ENCODE data around the gene PDE1C. TPM values are rescaled to one million over a fixed set of nuclear protein-coding genes. Genes with fewer than 3 reads are reported as not detected.

PDE1C gene
- total RNA-seq, 1 experiment from 2014 or later: 14.1 TPM

- intact Hi-C loops (cut with micrococcal nuclease): loop anchor here (1.0 kb wide), 1 partner anchor 41 kb away; no protein-coding TSS in a partner anchor
- CTCF ChIA-PET: interaction anchor here (1.4 kb wide), 1 partner anchor 116 kb away, joined by 3 read pairs; no protein-coding TSS in a partner anchor
- DNase-seq: peak; percentile 72
Measured at GRCh38 chr7:32088451-32088881, 18.3 kb upstream of the PDE1C start.

GRCh38 chr7:32079510-32079909 is 9.3 kb upstream of the PDE1C start:
- Histone ChIP-seq H3K36me3 (ENCODE audit: low read depth, low read length) (no peaks in the 10 kb centered on the region), H3K9me2 (replicated peaks; ENCODE audit: low read length) (no peaks in the 10 kb centered on the region), H3K4me3 (ENCODE audit: low read length) (no peak overlapping the region), H3K27me3 (ENCODE audit: low read length) (no peaks in the 10 kb centered on the region), H3K4me1 (ENCODE audit: insufficient read depth, low read length) (0 out of 2 replicates have a peak, but pooled peaks cover 3% of the 10 kb centered on the region), H3K9ac (ENCODE audit: low read length) (no peak overlapping the region), H3K27ac (ENCODE audit: low read length) (no peak overlapping the region), H4K20me1 (ENCODE audit: low read length) (no peaks in the 10 kb centered on the region), H2AFZ (ENCODE audit: low read length) (no peak overlapping the region), H3K9me3 (ENCODE audit: low read length) (no peaks in the 10 kb centered on the region), H3K79me2 (ENCODE audit: low read length) (no peaks in the 10 kb centered on the region), H3K4me2 (ENCODE audit: low read length) (no peak overlapping the region), H3F3A (ENCODE audit: low read length, unreplicated experiment) (no peaks in the 10 kb centered on the region)
- ChIA-PET CTCF (no interaction called here), POLR2A (ENCODE audit: unreplicated experiment) (no interaction called here)
- BruUV-seq (replicated peaks): no TSS peak
- intact Hi-C loops (cut with micrococcal nuclease): no loop called here
- ATAC-seq: no peak
- no peak for TF ChIP-seq EZH2phosphoT487 (IDR thresholded peaks at IDR 0.05; ENCODE audit: borderline replicate concordance, low read length)
- no peak for TF ChIP-seq EZH2 (IDR thresholded peaks at IDR 0.05; ENCODE audit: low read length, unreplicated experiment)
- no peak for TF ChIP-seq CTCF (conservative IDR thresholded peaks at IDR 0.05; ENCODE audit: low read depth, low read length)
- DNase-seq: no peak

More at GRCh38 chr7:32088451-32088881, 18.3 kb upstream of the PDE1C start:
- Histone ChIP-seq H3F3A (ENCODE audit: low read length, unreplicated experiment) (no peaks in the 10 kb centered on the region), H3K9me3 (ENCODE audit: low read length) (no peaks in the 10 kb centered on the region), H4K20me1 (ENCODE audit: low read length) (no peaks in the 10 kb centered on the region), H3K4me1 (ENCODE audit: insufficient read depth, low read length) (peaks cover 31% of the 10 kb centered on the region), H3K9me2 (replicated peaks; ENCODE audit: low read length) (no peaks in the 10 kb centered on the region), H3K79me2 (ENCODE audit: low read length) (no peaks in the 10 kb centered on the region), H3K9ac (ENCODE audit: low read length) (no peak overlapping the region), H3K36me3 (ENCODE audit: low read depth, low read length) (no peaks in the 10 kb centered on the region), H3K4me3 (ENCODE audit: low read length) (no peak overlapping the region), H3K27ac (ENCODE audit: low read length) (peak overlapping the region; percentile 54), H2AFZ (ENCODE audit: low read length) (peak overlapping the region; percentile 53), H3K27me3 (ENCODE audit: low read length) (no peaks in the 10 kb centered on the region), H3K4me2 (ENCODE audit: low read length) (peak overlapping the region; percentile 40; the same call in 1 of the 2 replicates)
- POLR2A ChIA-PET (ENCODE audit: unreplicated experiment): no interaction called here
- ATAC-seq: peak; percentile 39
- no peak for TF ChIP-seq EZH2phosphoT487 (IDR thresholded peaks at IDR 0.05; ENCODE audit: borderline replicate concordance, low read length)
- TF ChIP-seq CTCF (conservative IDR thresholded peaks at IDR 0.05; ENCODE audit: low read depth, low read length): no peak
- TF ChIP-seq EZH2 (IDR thresholded peaks at IDR 0.05; ENCODE audit: low read length, unreplicated experiment): no peak
- no TSS peak for BruUV-seq (replicated peaks)

- no TSS peak for BruUV-seq (replicated peaks)
- no peak for TF ChIP-seq EZH2phosphoT487 (IDR thresholded peaks at IDR 0.05; ENCODE audit: borderline replicate concordance, low read length)
- TF ChIP-seq CTCF (conservative IDR thresholded peaks at IDR 0.05; ENCODE audit: low read depth, low read length): no peak
- no peak for TF ChIP-seq EZH2 (IDR thresholded peaks at IDR 0.05; ENCODE audit: low read length, unreplicated experiment)
- Histone ChIP-seq H3K27ac (ENCODE audit: low read length) (peak overlapping the region; percentile 19; the same call in 1 of the 2 replicates), H3K4me3 (ENCODE audit: low read length) (no peak overlapping the region), H3K9me2 (replicated peaks; ENCODE audit: low read length) (no peaks in the 10 kb centered on the region), H3K4me1 (ENCODE audit: insufficient read depth, low read length) (0 out of 2 replicates have a peak, but pooled peaks cover 3% of the 10 kb centered on the region), H3K9ac (ENCODE audit: low read length) (no peak overlapping the region), H3K79me2 (ENCODE audit: low read length) (no peaks in the 10 kb centered on the region), H3F3A (ENCODE audit: low read length, unreplicated experiment) (no peaks in the 10 kb centered on the region), H3K27me3 (ENCODE audit: low read length) (no peaks in the 10 kb centered on the region), H3K36me3 (ENCODE audit: low read depth, low read length) (no peaks in the 10 kb centered on the region), H3K4me2 (ENCODE audit: low read length) (no peak overlapping the region), H2AFZ (ENCODE audit: low read length) (no peak overlapping the region), H3K9me3 (ENCODE audit: low read length) (no peaks in the 10 kb centered on the region), H4K20me1 (ENCODE audit: low read length) (no peaks in the 10 kb centered on the region)
- ChIA-PET CTCF (no interaction called here), POLR2A (ENCODE audit: unreplicated experiment) (interaction anchor here (0.6 kb wide), 1 partner anchor 84 kb away, joined by 4 read pairs; no protein-coding TSS in a partner anchor)
- intact Hi-C loops (cut with micrococcal nuclease): no loop called here
- peak; percentile 72 for DNase-seq
- ATAC-seq: peak; percentile 72
Measured at GRCh38 chr7:32078824-32079223, 8.6 kb upstream of the PDE1C start.
